NT2/D1 (cell line): ENCODE measurements around the gene CTBP2.

Source experiments
- YY1 ChIP-seq: IDR thresholded peaks from 2 replicates; pipeline ENCODE4 v1.6.1; 2011; ENCODE audit not compliant: insufficient read length, insufficient read depth
- ZNF274 ChIP-seq: IDR thresholded peaks from 2 replicates; pipeline ENCODE4 v1.6.1; 2011; ENCODE audit warnings: mild to moderate bottlenecking, low read depth, low read length

DNA sequence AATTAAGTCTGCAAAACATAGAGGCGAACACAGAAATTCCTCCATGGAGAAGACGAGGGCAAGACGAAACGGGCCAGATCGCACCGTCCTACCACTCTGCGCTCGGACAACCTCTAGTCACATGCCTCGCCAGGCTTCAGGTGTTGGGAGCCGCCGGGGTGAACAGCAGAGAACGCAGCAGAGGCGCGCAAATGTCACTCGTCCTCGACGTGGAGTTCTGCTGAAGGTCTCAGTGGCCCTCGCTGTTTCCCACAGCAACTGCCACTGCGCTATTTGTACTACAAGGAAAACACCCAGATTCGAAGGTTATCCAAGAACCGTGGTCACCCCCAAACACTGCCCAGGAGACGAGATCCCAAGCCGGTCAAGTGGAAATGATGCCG is 9.2 kb downstream of the CTBP2 start:
- TF ChIP-seq ZNF274 (no peak), YY1 (no peak)
